Mammary epithelial cell (primary cell): ENCODE measurements around the gene ZDHHC22.

Source experiments
- EZH2 ChIP-seq: IDR thresholded peaks from 2 replicates; pipeline ENCODE4 v1.6.1; 2012; ENCODE audit warnings: low read length, inconsistent platforms, borderline replicate concordance
- TF ChIP-seq, protein P1 (sequence below), 2 donors: IDR thresholded peaks in 1 of 2; conservative IDR thresholded peaks in 1 of 2; 2 replicates each; pipeline ENCODE4 v1.5.1; 2011 to 2012; ENCODE audit warnings: inconsistent platforms in 2 of 2, low read length in 2 of 2, mild to moderate bottlenecking in 2 of 2, control low read depth in 1 of 2, low read depth in 1 of 2; ENCODE audit not compliant: insufficient read depth in 1 of 2; ENCODE audit errors: extremely low read depth in 1 of 2

GRCh38 chr14:77157740-77158139, 16.1 kb upstream of the ZDHHC22 start:
- TF ChIP-seq, protein P1, sequence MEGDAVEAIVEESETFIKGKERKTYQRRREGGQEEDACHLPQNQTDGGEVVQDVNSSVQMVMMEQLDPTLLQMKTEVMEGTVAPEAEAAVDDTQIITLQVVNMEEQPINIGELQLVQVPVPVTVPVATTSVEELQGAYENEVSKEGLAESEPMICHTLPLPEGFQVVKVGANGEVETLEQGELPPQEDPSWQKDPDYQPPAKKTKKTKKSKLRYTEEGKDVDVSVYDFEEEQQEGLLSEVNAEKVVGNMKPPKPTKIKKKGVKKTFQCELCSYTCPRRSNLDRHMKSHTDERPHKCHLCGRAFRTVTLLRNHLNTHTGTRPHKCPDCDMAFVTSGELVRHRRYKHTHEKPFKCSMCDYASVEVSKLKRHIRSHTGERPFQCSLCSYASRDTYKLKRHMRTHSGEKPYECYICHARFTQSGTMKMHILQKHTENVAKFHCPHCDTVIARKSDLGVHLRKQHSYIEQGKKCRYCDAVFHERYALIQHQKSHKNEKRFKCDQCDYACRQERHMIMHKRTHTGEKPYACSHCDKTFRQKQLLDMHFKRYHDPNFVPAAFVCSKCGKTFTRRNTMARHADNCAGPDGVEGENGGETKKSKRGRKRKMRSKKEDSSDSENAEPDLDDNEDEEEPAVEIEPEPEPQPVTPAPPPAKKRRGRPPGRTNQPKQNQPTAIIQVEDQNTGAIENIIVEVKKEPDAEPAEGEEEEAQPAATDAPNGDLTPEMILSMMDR (conservative IDR thresholded peaks at IDR 0.05 in 1 of 2, IDR thresholded peaks at IDR 0.05 in 1 of 2; ENCODE audit: extremely low read depth in 1 of 2, insufficient read depth in 1 of 2, low read depth in 1 of 2, low read length in 2 of 2) = no peak
- no peak for TF ChIP-seq EZH2
